Psoas muscle (tissue), 8 donors: ENCODE measurements around the gene NFX1. TPM values are rescaled to one million over a fixed set of nuclear protein-coding genes. Genes with fewer than 3 reads are reported as not detected.

Experiments used
- ATAC-seq, 4 donors: fragments of 200-7000 bp; cut with Tn5 transposase; one replicate each; pipeline ENCODE4 v1.9.1; 2020; ENCODE audit warnings: moderate library complexity in 3 of 4, mild to moderate bottlenecking in 2 of 4
- DNase-seq, 2 donors: peaks; one replicate each; pipeline ENCODE4 v3.0.0-alpha.2; 2020
- H3K27ac ChIP-seq: fragments of 200-600 bp; one replicate; pipeline ENCODE4 v1.8.0; 2022
- H3K27me3 ChIP-seq, 3 donors: fragments of 200-600 bp in 1 of 3; one replicate each; pipeline versions ENCODE4 v1.6.1 to v1.8.0; 2013 to 2022; ENCODE audit warnings: low read length in 2 of 3, mild to moderate bottlenecking in 2 of 3, moderate library complexity in 1 of 3; ENCODE audit not compliant: insufficient read depth in 3 of 3
- H3K36me3 ChIP-seq, 2 donors: fragments of 200-600 bp in 1 of 2; one replicate each; pipeline versions ENCODE4 v1.6.1 to v1.8.0; 2013 to 2022; ENCODE audit warnings: low read depth in 1 of 2, mild to moderate bottlenecking in 1 of 2, moderate library complexity in 1 of 2; ENCODE audit not compliant: insufficient read depth in 1 of 2
- H3K4me1 ChIP-seq: fragments of 200-600 bp; one replicate; pipeline ENCODE4 v1.8.0; 2022
- H3K4me3 ChIP-seq: fragments of 200-600 bp; one replicate; pipeline ENCODE4 v1.8.0; 2022; ENCODE audit warnings: mild to moderate bottlenecking
- H3K9me3 ChIP-seq: fragments of 200-600 bp; one replicate; pipeline ENCODE4 v1.8.0; 2022
- CTCF ChIP-seq: fragments of 200-600 bp; IDR thresholded peaks from one replicate; pipeline ENCODE4 v1.8.0; 2022; ENCODE audit warnings: antibody characterized with exemption
- WGBS, 3 donors: extraction: QIAGEN DNeasy Blood & Tissue Kit; methylation state at CpG; one replicate each; pipeline versions ENCODE4 v1.1.6 to v1.1.7; 2013; 5-methylcytosine and 5-hydroxymethylcytosine counted together
- intact Hi-C, 2 donors: fragments of 100-400 bp; cut with DNase I; formaldehyde crosslinking; loops; one replicate each; pipeline versions ENCODE4 v1.11.0 to v1.14.2; 2022
- polyA plus RNA-seq, 3 donors: library from polyadenylated mRNA; stranded (reverse); fragments of 200-250 nt; gene quantifications; one replicate each; pipeline ENCODE4 v1.2.3, GENCODE V29; 2013
- total RNA-seq, 4 donors: library from RNA; stranded (reverse); fragmentation: NEBNext Ultra II Directional in 2 of 4; extraction: Animal tissue kit (Norgen Biotek cat#: 25700) in 2 of 4; gene quantifications; one replicate each; pipeline versions ENCODE4 v1.2.1 to v1.2.4, GENCODE V29; 2021 to 2023
- donor health status: healthy with polysubstance abuse.
- donor health status: DM: no; HTN: no; CAD: no; lungs with moderate emphysema.
- donor health status: Bipolar disorder and iron deficiency.
- donor health status: healthy.
- donor health status: DM: yes; HTN: yes; CAD: no.
- donor health status: DM: no; HTN: no; CAD: no.
- donor health status: DM: no; HTN: no; CAD: no.
- donor health status: DM: yes; HTN: yes; CAD: no.

NFX1 gene
- total and polyA plus RNA-seq, 7 donors = 20.9 to 59.2 (median 33.8) TPM

- Histone ChIP-seq H3K4me3 (no peak overlapping the region), H3K9me3 (no peaks in the 10 kb centered on the region), H3K27me3 (no peaks in the 10 kb centered on the region), H3K36me3 (no peaks in the 10 kb centered on the region), H3K4me1 (no peaks in the 10 kb centered on the region), H3K27ac (no peak overlapping the region)
- WGBS, 3 donors = 69 to 80% (median 77%) methylated on average over 3 of the region's 3 CpGs
- DNase-seq = no peak
- intact Hi-C loops = loop anchor here (2.0 to 5.0 kb wide), 2 partner anchors 37 kb away; no protein-coding TSS in a partner anchor
- no peak for TF ChIP-seq CTCF
- no peak for ATAC-seq
Observed at GRCh38 chr9:33414268-33414667, 124.0 kb downstream of the NFX1 start.

GRCh38 chr9:33414889-33415500, 124.7 kb downstream of the NFX1 start:
- peak in 1 of 4 donors; percentile 23 for ATAC-seq
- no peak for TF ChIP-seq CTCF
- intact Hi-C loops = loop anchor here (2.0 to 5.0 kb wide), 2 partner anchors 38 kb away; no protein-coding TSS in a partner anchor
- Histone ChIP-seq H3K4me1 (no peaks in the 10 kb centered on the region), H3K9me3 (no peaks in the 10 kb centered on the region), H3K4me3 (no peak overlapping the region), H3K27ac (no peak overlapping the region), H3K27me3 (no peaks in the 10 kb centered on the region), H3K36me3 (no peaks in the 10 kb centered on the region)
- 59 to 69% (median 59%) methylated on average over 12 to 13 of the region's 13 CpGs for WGBS, 3 donors
- no peak for DNase-seq

- Histone ChIP-seq H3K36me3 (no peaks in the 10 kb centered on the region), H3K4me1 (no peaks in the 10 kb centered on the region), H3K9me3 (no peaks in the 10 kb centered on the region), H3K27ac (no peak overlapping the region), H3K27me3 (no peaks in the 10 kb centered on the region), H3K4me3 (no peak overlapping the region)
- TF ChIP-seq CTCF = peak; percentile 75
- DNase-seq (peak; percentile 72 to 85), ATAC-seq (peak; percentile 78 to 91 (median 85))
- 15 to 34% (median 23%) methylated on average over 9 of the region's 9 CpGs for WGBS, 3 donors
- intact Hi-C loops = loop anchor here in 1 of 2 donors (2.0 kb wide), 1 partner anchor 39 kb away; no protein-coding TSS in a partner anchor
Observed at GRCh38 chr9:33415501-33416038, 125.3 kb downstream of the NFX1 start.

- no peak for ATAC-seq
- WGBS, 3 donors = 70 to 74% (median 70%) methylated on average over 5 of the region's 5 CpGs
- Histone ChIP-seq H3K27ac (no peak overlapping the region), H3K4me1 (no peaks in the 10 kb centered on the region), H3K36me3 (no peaks in the 10 kb centered on the region), H3K9me3 (no peaks in the 10 kb centered on the region), H3K27me3 (no peaks in the 10 kb centered on the region), H3K4me3 (no peak overlapping the region)
- TF ChIP-seq CTCF = no peak
- intact Hi-C loops = no loop called here
- no peak for DNase-seq
Observed at GRCh38 chr9:33416996-33417395, 126.7 kb downstream of the NFX1 start.
